Measurements from ENCODE around the gene CNNM2.

CNNM2 gene

DNA sequence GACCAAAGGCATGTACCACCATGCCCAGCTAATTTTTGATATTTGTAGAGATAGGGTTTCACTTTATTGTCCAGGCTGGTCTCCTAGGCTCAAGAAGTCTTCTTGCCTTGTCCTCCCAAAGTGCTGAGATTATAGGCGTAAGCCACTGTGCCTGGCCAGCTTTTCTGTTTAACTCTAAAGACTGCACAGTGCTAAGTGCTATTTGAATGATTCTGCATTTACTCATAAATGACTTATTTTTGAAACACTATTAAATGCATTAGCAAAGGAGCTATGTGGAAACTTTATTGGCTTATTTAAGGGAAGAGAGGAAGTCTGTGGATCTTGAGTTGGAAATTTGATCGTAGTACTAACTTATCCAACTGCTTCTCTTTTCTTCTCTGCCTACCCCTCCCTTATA is 185.9 kb downstream of the CNNM2 start:
- Histone ChIP-seq H3K9me3 (ENCODE audit: insufficient read depth, low read depth, low read length) (no peaks in the 10 kb centered on the region), H3K27me3 (ENCODE audit: insufficient read depth, low read length, poor library complexity, severe bottlenecking) (no peaks in the 10 kb centered on the region), H3K9me2 (replicated peaks; ENCODE audit: low read depth, low read length) (no peaks in the 10 kb centered on the region), H3K4me1 (ENCODE audit: insufficient read depth, low read length, poor library complexity, severe bottlenecking) (no peaks in the 10 kb centered on the region), H3K79me2 (ENCODE audit: insufficient read depth, low read length) (peaks cover 16% of the 10 kb centered on the region; the same call in 1 of the 2 replicates), H3K4me2 (ENCODE audit: low read depth, low read length, poor library complexity, severe bottlenecking) (no peak overlapping the region), H4K20me1 (ENCODE audit: insufficient read depth, low read length, poor library complexity, severe bottlenecking) (peaks cover 20% of the 10 kb centered on the region), H3F3A (ENCODE audit: low read depth) (no peaks in the 10 kb centered on the region), H3K9ac (ENCODE audit: low read depth, low read length, poor library complexity, severe bottlenecking) (no peak overlapping the region), H3K4me3 (ENCODE audit: low read length, poor library complexity, severe bottlenecking) (no peak overlapping the region), H3K36me3 (ENCODE audit: insufficient read depth, low read length) (peaks cover 69% of the 10 kb centered on the region), H2AFZ (ENCODE audit: low read length) (no peak overlapping the region)
- no peak for TF ChIP-seq EZH2phosphoT487 (IDR thresholded peaks at IDR 0.05; ENCODE audit: borderline replicate concordance)
- TF ChIP-seq, protein P1, sequence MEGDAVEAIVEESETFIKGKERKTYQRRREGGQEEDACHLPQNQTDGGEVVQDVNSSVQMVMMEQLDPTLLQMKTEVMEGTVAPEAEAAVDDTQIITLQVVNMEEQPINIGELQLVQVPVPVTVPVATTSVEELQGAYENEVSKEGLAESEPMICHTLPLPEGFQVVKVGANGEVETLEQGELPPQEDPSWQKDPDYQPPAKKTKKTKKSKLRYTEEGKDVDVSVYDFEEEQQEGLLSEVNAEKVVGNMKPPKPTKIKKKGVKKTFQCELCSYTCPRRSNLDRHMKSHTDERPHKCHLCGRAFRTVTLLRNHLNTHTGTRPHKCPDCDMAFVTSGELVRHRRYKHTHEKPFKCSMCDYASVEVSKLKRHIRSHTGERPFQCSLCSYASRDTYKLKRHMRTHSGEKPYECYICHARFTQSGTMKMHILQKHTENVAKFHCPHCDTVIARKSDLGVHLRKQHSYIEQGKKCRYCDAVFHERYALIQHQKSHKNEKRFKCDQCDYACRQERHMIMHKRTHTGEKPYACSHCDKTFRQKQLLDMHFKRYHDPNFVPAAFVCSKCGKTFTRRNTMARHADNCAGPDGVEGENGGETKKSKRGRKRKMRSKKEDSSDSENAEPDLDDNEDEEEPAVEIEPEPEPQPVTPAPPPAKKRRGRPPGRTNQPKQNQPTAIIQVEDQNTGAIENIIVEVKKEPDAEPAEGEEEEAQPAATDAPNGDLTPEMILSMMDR (conservative IDR thresholded peaks at IDR 0.05; ENCODE audit: low read length), result no peak

DNA sequence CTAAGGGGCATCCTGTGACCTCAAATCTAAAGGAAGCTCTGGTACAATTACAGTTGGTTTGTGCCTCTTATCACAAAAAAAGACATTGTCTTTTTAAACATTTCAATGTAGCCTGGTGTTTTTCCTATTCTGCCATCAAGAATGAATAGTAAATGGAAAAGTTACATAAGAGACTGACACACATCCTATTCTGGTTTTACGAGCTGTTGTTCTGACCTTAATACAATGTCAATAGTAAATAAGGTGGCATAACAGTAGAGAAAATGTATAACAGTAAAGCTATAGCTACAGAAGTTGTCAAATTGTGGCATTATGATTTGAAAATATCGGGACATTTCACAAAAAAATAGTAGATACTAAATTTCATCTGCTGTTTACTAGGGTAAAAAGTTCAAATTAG is 186.6 kb downstream of the CNNM2 start:
- no peaks in the 10 kb centered on the region for H3K27me3 ChIP-seq (ENCODE audit: insufficient read depth, low read length, poor library complexity, severe bottlenecking)
- H3F3A ChIP-seq (ENCODE audit: low read depth), result no peaks in the 10 kb centered on the region
- TF ChIP-seq, protein P1 (conservative IDR thresholded peaks at IDR 0.05; ENCODE audit: low read length), result no peak
- TF ChIP-seq EZH2phosphoT487 (IDR thresholded peaks at IDR 0.05; ENCODE audit: borderline replicate concordance), result no peak
- H3K79me2 ChIP-seq (ENCODE audit: insufficient read depth, low read length), result peaks cover 23% of the 10 kb centered on the region
- H2AFZ ChIP-seq (ENCODE audit: low read length), result no peak overlapping the region
- H3K9ac ChIP-seq (ENCODE audit: low read depth, low read length, poor library complexity, severe bottlenecking), result no peak overlapping the region
- peaks cover 22% of the 10 kb centered on the region for H4K20me1 ChIP-seq (ENCODE audit: insufficient read depth, low read length, poor library complexity, severe bottlenecking)
- no peaks in the 10 kb centered on the region for H3K9me2 ChIP-seq (replicated peaks; ENCODE audit: low read depth, low read length)
- peaks cover 69% of the 10 kb centered on the region for H3K36me3 ChIP-seq (ENCODE audit: insufficient read depth, low read length)
- no peaks in the 10 kb centered on the region for H3K9me3 ChIP-seq (ENCODE audit: insufficient read depth, low read depth, low read length)
- H3K4me3 ChIP-seq (ENCODE audit: low read length, poor library complexity, severe bottlenecking), result no peak overlapping the region
- H3K4me2 ChIP-seq (ENCODE audit: low read depth, low read length, poor library complexity, severe bottlenecking), result no peak overlapping the region
- H3K4me1 ChIP-seq (ENCODE audit: insufficient read depth, low read length, poor library complexity, severe bottlenecking), result no peaks in the 10 kb centered on the region

DNA sequence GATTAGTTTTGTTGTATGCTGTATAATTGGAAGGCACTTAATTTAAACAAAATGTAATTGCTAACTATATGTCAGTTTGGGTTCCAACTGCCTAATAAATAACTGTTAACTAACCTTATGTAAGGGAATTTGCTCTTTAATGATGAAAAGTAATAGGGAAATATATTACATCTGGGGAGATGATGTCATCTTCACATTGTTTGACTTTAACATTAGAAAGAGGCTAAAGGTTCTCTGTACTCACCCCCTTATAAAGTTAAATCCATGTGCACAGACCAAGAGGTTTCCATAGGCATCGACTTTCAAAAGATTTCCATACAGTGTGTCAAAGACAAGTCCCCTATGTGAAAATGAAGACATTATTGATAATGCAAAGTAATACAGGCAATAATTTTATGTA is 187.4 kb downstream of the CNNM2 start:
- Histone ChIP-seq H3K4me2 (ENCODE audit: low read depth, low read length, poor library complexity, severe bottlenecking) (no peak overlapping the region), H3K4me3 (ENCODE audit: low read length, poor library complexity, severe bottlenecking) (no peak overlapping the region), H3K36me3 (ENCODE audit: insufficient read depth, low read length) (peaks cover 66% of the 10 kb centered on the region), H3K79me2 (ENCODE audit: insufficient read depth, low read length) (peaks cover 30% of the 10 kb centered on the region), H2AFZ (ENCODE audit: low read length) (no peak overlapping the region), H3K9me2 (replicated peaks; ENCODE audit: low read depth, low read length) (no peaks in the 10 kb centered on the region), H3F3A (ENCODE audit: low read depth) (no peaks in the 10 kb centered on the region), H3K4me1 (ENCODE audit: insufficient read depth, low read length, poor library complexity, severe bottlenecking) (no peaks in the 10 kb centered on the region), H3K9me3 (ENCODE audit: insufficient read depth, low read depth, low read length) (no peaks in the 10 kb centered on the region), H4K20me1 (ENCODE audit: insufficient read depth, low read length, poor library complexity, severe bottlenecking) (peaks cover 22% of the 10 kb centered on the region), H3K9ac (ENCODE audit: low read depth, low read length, poor library complexity, severe bottlenecking) (no peak overlapping the region), H3K27me3 (ENCODE audit: insufficient read depth, low read length, poor library complexity, severe bottlenecking) (no peaks in the 10 kb centered on the region)
- TF ChIP-seq EZH2phosphoT487 (IDR thresholded peaks at IDR 0.05; ENCODE audit: borderline replicate concordance), result no peak
- TF ChIP-seq, protein P1 (conservative IDR thresholded peaks at IDR 0.05; ENCODE audit: low read length), result no peak
